Measurements from ENCODE around the gene BDKRB1.
"Not testable (repeated sequence)": the region's sequence is repeated elsewhere in the genome, so short reads cannot be mapped to it uniquely, and the experiment has no call there.

The BDKRB1 gene

DNA sequence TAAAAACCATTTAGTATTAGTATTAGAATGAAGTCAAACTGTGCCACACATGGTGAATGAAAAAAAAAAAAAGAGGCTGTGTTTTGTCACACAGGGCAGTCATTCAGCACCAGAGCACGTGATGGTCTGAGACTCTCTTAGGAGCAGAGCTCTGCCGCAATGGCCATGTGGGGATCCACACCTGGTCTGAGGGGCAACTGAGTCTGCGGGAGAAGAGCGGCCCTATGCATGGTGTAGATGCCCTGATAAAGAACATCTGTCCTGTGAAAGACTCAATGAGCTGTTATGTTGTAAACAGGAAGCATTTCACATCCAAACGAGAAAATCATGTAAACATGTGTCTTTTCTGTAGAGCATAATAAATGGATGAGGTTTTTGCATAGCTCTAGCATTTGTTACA is 12.2 kb upstream of the BDKRB1 start:
- Mint-ChIP-seq H3K27ac (no peak overlapping the region), H3K4me1 (no peaks in the 10 kb centered on the region), H3K4me3 (no peak overlapping the region), H3K9me3 (peaks cover 4 to 9% of the 10 kb centered on the region in 2 donors), H3K27me3 (peaks cover 9 to 26% of the 10 kb centered on the region in 2 donors), H3K36me3 (no peaks in the 10 kb centered on the region)
- DNase-seq (no peak), ATAC-seq (replicated peaks) (no peak)

DNA sequence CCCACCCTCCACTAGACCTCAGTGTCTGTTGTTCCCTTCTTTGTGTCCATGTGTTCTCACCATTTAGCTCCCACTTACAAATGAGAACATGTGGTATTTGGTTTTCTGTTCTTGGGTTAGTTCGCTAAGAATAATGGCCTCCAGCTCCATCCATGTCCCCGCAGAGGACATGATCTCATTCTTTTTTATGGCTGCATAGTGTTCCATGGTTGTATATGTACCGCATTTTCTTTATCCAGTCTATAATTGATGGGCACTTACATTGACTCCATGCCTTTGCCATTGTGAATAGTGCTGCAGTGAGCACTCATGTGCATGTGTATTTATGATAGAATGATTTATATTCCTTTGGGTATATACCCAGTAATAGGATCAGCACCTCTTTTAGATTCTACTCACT is 10.9 kb upstream of the BDKRB1 start:
- H3K27ac Mint-ChIP-seq; H3K36me3 Mint-ChIP-seq; DNase-seq; H3K4me3 Mint-ChIP-seq; H3K4me1 Mint-ChIP-seq; H3K9me3 Mint-ChIP-seq; ATAC-seq (replicated peaks): not testable (repeated sequence)
- peaks cover 18 to 31% of the 10 kb centered on the region in 2 donors for H3K27me3 Mint-ChIP-seq

DNA sequence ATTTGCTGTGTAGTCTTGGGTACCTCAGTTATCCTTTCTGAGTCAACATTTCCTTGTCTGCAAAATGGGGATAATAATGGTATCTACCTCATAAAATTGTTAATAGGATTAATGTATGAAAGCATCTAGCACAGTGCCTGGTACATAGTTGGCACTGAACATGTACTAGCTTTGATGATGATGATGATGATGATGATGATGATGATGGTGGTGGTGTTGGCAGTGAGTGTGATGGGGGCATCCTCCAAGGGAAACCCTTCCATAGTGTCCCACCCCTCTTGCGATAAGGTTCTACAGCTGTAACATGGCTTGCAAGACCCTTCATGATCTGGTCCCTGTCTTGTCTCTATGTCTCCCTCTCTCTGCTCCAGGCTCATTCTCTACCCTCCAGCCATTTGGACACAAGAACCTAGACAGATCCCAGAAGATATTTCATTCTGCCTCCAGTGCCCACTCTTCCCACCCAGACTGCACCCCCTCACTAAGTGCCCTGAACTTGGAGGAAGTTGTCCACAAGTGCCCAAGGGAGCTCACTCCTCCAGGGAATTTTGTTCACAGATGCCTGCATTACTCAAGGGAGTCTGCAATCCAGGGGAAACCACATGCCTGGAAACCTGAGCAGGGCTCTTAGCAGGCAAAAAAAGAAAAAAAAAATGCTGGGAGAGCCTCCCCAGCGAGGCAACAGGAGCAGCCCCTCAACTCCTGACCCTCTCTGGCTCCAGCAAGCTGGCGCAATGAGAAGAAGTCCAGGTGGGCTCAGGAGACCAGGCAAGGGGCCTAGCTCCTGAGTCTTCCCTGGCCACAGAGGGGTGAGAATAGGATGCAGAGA is 10.1 kb upstream of the BDKRB1 start:
- DNase-seq (no peak), ATAC-seq (replicated peaks) (no peak)
- peaks cover 18 to 31% of the 10 kb centered on the region in 2 donors for H3K27me3 Mint-ChIP-seq
- no peaks in the 10 kb centered on the region for H3K36me3 Mint-ChIP-seq
- no peak overlapping the region for H3K27ac Mint-ChIP-seq
- peaks cover 4 to 9% of the 10 kb centered on the region in 2 donors for H3K9me3 Mint-ChIP-seq
- no peaks in the 10 kb centered on the region for H3K4me1 Mint-ChIP-seq
- H3K4me3 Mint-ChIP-seq: no peak overlapping the region

DNA sequence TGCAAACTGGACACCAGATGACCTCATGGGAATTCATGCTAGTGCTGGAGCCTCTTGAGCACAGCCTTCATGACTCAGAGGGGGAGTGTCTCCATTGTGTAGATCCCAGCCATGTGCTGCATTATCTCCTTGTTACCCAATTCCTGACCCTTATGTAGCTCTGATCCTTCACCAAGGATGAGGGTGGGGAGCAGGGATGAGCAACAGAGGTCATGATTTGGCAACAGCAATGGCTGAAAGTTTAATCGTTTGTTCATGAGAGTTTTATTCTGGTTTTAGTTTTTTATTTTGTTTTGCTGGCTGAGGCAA is 9.5 kb upstream of the BDKRB1 start:
- no peak for ATAC-seq (replicated peaks)
- H3K27ac Mint-ChIP-seq: no peak overlapping the region
- no peak overlapping the region for H3K4me3 Mint-ChIP-seq
- no peaks in the 10 kb centered on the region for H3K36me3 Mint-ChIP-seq
- peaks cover 21 to 35% of the 10 kb centered on the region in 2 donors for H3K27me3 Mint-ChIP-seq
- DNase-seq: no peak
- H3K4me1 Mint-ChIP-seq: no peaks in the 10 kb centered on the region
- H3K9me3 Mint-ChIP-seq: peaks cover 4 to 9% of the 10 kb centered on the region in 2 donors

DNA sequence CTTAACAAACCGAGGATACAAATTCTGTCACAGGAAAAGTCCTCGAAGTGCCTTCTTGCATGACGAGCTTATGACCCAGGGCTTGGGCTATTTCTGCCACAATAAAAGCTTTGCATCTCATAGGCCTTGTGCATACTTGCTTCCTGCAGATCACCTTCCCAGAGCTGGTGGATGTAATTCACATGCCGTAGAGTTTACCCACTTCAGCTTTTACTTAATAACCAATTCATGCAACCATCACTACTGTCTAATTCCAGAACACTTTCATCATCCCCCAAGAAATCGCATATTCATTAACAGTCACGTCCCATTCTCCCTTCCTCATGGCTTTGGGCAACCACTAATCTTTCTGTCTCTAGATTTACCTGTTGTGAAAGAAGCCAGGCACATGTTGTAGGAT is 9.0 kb upstream of the BDKRB1 start:
- Mint-ChIP-seq H3K9me3 (peaks cover 4 to 8% of the 10 kb centered on the region in 2 donors), H3K27ac (no peak overlapping the region), H3K27me3 (peaks cover 26 to 41% of the 10 kb centered on the region in 2 donors), H3K4me1 (no peaks in the 10 kb centered on the region), H3K4me3 (no peak overlapping the region), H3K36me3 (no peaks in the 10 kb centered on the region)
- ATAC-seq (replicated peaks) (no peak), DNase-seq (no peak)

DNA sequence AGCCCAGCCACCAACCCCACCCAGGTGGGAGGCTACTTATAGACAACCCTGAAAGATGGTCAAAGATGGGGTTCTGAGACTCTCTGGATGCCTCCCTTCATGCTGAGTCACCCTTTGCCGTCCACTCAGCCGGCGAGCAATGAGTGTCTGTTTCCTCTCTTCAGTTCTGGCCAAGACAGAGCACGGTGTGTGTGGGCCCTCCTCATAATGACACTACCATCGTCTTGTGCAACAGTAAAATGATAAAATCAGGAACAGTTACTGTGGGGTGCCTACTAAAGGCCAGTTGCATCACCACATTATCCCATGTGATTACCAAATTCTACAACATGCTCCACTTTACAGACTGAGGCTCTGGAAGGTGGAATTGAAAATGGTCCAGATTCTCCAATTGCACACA is 7.0 kb upstream of the BDKRB1 start:
- H3K27me3 Mint-ChIP-seq: peaks cover 43 to 61% of the 10 kb centered on the region in 2 donors
- peaks cover 0 to 2% of the 10 kb centered on the region in 2 donors for H3K9me3 Mint-ChIP-seq
- DNase-seq (no peak), ATAC-seq (replicated peaks) (no peak)
- no peaks in the 10 kb centered on the region for H3K4me1 Mint-ChIP-seq
- no peak overlapping the region for H3K4me3 Mint-ChIP-seq
- H3K36me3 Mint-ChIP-seq: no peaks in the 10 kb centered on the region
- no peak overlapping the region for H3K27ac Mint-ChIP-seq

DNA sequence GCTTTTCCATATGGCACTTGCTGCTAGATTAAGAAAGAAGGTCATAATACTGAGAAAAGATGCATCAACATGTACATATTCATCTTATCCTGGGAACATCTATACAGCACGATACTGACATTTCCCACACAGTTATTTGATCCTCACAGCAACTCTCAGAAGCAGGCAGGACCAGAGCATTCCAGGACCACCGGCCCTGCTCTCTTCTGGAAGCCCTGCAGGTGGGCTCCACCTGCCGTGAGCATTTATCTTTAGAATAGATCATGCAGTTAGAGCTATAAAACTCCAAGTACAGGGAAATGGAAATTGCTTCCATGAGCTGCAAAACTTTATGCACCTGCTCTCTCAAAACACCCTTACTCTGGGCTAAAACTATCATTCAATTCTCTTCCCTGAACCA is 5.5 kb upstream of the BDKRB1 start:
- H3K4me3 Mint-ChIP-seq: no peak overlapping the region
- H3K4me1 Mint-ChIP-seq: no peaks in the 10 kb centered on the region
- no peaks in the 10 kb centered on the region for H3K9me3 Mint-ChIP-seq
- no peak overlapping the region for H3K27ac Mint-ChIP-seq
- peaks cover 47 to 62% of the 10 kb centered on the region in 2 donors for H3K27me3 Mint-ChIP-seq
- H3K36me3 Mint-ChIP-seq: no peaks in the 10 kb centered on the region
- no peak for ATAC-seq (replicated peaks)
- no peak for DNase-seq

DNA sequence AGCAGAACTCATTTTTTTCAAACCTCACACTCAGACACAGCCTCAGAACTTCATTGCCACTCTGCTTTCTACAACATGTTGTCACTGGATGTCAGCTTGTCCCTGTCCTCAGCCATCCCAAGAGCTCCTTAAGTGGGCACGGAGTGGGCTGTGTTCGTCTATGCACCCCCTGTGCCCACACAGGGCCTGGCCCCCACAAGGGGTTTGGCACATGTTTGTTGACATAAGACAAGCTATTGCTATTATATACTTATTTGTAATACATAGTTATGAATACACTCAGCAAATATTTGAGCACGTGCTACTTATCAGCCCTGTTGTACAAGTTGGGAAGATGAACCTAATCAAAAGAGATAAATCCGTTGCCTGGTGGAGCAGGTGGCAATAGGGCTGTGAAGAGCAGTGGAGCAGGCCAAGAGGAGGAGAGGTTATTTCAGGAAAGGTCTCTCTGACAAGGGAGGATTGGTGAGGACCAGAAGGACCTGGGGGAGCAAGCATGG is 4.3 kb upstream of the BDKRB1 start:
- Mint-ChIP-seq H3K27me3 (peaks cover 47 to 53% of the 10 kb centered on the region in 2 donors), H3K4me1 (no peaks in the 10 kb centered on the region), H3K4me3 (no peak overlapping the region), H3K27ac (no peak overlapping the region), H3K36me3 (no peaks in the 10 kb centered on the region), H3K9me3 (no peaks in the 10 kb centered on the region)
- no peak for ATAC-seq (replicated peaks)
- DNase-seq: no peak

DNA sequence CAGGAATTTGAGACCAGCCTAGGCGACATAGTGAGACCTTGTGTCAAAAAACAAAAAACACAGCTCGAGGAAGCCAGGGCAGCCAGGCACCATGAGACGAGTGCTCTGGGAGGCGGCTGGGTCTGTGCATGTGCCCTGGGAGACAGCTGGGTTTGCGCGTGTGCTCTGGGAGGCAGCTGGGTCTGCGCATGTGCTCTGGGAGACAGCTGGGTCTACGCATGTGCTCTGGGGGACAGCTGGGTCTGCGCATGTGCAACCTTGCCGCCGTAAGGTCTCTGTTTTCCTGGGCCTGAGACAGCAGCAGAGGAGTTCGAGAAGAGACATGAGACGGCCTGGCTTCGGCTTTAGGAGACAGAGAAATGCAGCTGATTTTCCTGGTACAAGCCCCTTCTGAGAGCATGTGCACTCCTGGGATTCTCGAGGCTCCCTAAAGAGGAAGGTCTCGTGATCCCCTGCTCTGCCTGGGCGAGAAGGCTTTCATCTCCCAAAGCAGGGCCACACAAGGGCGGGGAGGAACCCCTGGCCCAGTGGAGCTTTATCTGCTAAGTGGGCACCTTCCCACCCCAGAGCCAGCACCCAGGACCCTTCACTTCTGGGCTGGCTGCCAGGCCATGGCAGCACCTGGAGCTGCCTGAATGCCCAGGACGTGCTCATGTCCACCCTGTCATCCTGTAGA is 3.5 kb upstream of the BDKRB1 start:
- DNase-seq: no peak
- Mint-ChIP-seq H3K27me3 (peaks cover 48 to 52% of the 10 kb centered on the region in 2 donors), H3K9me3 (no peaks in the 10 kb centered on the region), H3K4me3 (no peak overlapping the region), H3K27ac (no peak overlapping the region), H3K36me3 (no peaks in the 10 kb centered on the region), H3K4me1 (no peaks in the 10 kb centered on the region)
- no peak for ATAC-seq (replicated peaks)

DNA sequence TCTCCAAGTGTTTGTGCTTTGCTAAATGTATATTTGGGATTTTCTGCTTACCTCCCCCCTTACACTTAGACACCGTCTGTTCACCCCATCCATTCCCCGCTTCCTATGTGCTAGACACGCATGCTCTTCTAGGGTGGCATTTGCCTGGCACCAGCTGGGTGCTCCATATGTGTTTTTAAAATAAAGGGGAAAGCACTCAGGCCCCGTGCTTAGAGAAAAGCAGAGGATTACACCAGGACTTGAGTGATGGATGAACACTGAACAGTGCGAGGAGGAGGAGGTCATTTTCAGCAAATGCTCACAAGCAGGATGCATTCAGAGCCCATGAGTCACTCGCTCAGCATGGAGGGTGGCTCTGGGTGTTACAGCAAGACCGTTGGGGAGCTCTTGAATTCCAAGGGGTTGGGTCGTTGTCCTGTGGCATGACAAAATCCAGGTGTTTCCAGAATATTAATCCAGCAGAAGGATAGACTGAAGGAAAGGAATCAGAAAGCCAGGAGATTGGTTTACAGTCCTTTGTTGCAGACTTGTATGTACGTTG is 2.9 kb upstream of the BDKRB1 start:
- Mint-ChIP-seq H3K27me3 (peaks cover 48 to 56% of the 10 kb centered on the region in 2 donors), H3K36me3 (no peaks in the 10 kb centered on the region), H3K9me3 (no peaks in the 10 kb centered on the region), H3K4me3 (no peak overlapping the region), H3K27ac (no peak overlapping the region), H3K4me1 (no peaks in the 10 kb centered on the region)
- DNase-seq: no peak
- no peak for ATAC-seq (replicated peaks)

DNA sequence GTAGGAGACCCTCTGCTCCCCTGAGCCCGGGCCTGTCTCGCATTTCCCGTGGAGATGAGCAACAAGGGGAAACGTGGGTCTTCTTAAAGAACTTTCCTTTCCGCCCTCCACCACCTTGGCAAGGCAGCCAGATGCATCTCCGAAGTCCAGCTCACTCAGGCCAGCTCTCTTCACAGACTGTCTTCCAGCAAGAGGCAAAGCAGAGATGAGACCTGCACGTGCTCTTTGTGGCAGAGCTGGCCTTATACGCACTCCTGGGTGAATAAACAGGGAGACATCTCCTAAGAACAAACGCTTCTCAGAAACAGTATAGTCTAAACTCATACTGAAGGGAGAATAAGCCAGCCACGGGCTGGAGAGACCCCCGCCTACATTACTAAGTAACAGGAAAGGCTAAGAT is 1.3 kb upstream of the BDKRB1 start:
- Mint-ChIP-seq H3K27me3 (peaks cover 40 to 50% of the 10 kb centered on the region in 2 donors), H3K9me3 (no peaks in the 10 kb centered on the region), H3K36me3 (no peaks in the 10 kb centered on the region), H3K4me3 (no peak overlapping the region), H3K4me1 (no peaks in the 10 kb centered on the region), H3K27ac (no peak overlapping the region)
- DNase-seq (no peak), ATAC-seq (replicated peaks) (no peak)

DNA sequence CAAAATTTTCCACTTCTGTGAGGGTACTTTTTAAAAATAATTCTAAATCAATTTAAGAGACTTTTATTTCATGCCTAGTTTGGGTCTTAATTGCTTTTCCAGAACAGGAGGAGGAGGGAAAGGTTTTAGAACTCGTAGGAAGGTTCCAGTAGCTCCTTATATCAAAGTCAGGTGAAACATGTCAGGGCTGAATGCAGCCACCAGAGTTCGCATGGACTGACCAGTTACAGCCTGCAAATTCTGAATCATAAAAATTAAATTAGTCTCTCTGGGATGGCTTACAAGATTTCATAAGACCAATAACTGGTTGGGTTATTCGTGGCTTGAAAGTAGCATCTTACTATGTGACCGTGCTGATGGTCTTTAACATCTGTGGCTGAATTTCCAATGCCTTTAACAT is 397 bp downstream of the BDKRB1 start:
- no peak overlapping the region for H3K4me3 Mint-ChIP-seq

DNA sequence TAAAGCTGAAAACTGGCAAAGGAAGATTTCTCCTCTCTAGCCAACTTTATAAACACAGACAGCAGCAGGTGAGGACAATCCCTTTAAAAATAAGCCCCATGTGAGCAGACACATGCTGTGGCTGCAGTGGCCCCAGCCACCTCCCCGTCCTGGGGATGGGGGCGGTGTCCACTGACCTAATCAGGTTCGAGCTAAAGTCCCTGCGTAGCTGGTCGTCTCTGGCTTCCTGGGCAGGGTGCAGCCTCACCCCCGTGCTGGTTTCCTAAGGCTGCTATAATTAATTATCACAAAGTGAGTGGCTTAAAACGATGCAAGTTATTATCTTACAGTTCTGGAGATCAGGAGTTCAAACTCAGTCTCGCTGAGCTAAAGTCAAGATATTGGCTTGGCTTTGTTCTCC is 1.0 kb downstream of the BDKRB1 start:
- Mint-ChIP-seq H3K27me3 (peaks cover 41 to 54% of the 10 kb centered on the region in 2 donors), H3K36me3 (no peaks in the 10 kb centered on the region), H3K27ac (no peak overlapping the region), H3K4me1 (no peaks in the 10 kb centered on the region), H3K9me3 (no peaks in the 10 kb centered on the region), H3K4me3 (no peak overlapping the region)
- DNase-seq (no peak), ATAC-seq (replicated peaks) (no peak)

More for the DNA sequence above, 397 bp downstream of the BDKRB1 start:
- Mint-ChIP-seq H3K27ac (no peak overlapping the region), H3K9me3 (no peaks in the 10 kb centered on the region), H3K4me1 (no peaks in the 10 kb centered on the region), H3K27me3 (peaks cover 43 to 61% of the 10 kb centered on the region in 2 donors), H3K36me3 (no peaks in the 10 kb centered on the region)
- ATAC-seq (replicated peaks): no peak
- no peak for DNase-seq

DNA sequence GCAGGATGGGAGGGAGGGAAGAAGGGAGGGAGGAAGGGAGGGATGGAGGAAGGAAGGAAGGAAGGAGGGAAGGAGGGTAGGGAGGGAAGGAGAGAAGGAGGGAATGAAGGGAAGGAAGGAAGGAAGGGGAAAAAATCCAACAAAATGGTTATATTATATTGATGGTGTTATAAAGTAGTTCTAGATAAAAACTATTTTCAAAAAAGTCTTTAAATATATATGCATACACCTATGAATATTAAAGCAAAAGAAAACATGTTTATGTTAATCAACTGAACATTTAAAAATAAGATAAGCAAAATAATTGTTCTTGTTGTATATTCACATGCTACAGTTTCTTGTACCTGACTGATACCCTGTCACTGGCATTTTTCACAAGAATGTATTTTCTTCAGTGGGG is 1.9 kb downstream of the BDKRB1 start:
- H3K27ac Mint-ChIP-seq: no peak overlapping the region
- H3K27me3 Mint-ChIP-seq: peaks cover 37 to 46% of the 10 kb centered on the region in 2 donors
- H3K9me3 Mint-ChIP-seq: no peaks in the 10 kb centered on the region
- no peak for ATAC-seq (replicated peaks)
- no peak for DNase-seq
- no peak overlapping the region for H3K4me3 Mint-ChIP-seq
- H3K36me3 Mint-ChIP-seq: no peaks in the 10 kb centered on the region
- no peaks in the 10 kb centered on the region for H3K4me1 Mint-ChIP-seq

DNA sequence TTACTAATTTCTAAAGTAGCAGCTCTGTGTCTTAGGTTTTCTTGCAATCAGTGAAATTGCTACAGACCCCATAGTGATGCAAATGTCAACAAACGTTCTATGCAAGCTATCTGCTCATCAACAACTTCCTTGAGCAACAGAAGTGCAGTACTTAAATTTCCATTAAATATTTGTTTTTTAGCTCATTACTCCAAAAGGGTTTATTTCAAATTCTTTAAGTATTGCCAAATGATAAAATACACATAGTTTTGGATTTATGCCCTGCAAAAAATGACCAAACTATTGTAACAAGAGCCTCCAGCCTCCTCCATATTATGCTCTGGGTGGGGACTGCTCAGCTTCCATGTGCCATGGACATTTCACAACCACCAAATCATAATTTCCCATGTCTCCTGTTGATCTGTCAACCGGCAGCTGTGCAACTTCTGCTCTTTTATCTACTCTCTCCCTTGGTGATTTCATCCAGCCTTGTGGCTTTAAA is 4.4 kb downstream of the BDKRB1 start:
- H3K27me3 Mint-ChIP-seq: peaks cover 21 to 23% of the 10 kb centered on the region in 2 donors
- H3K4me1 Mint-ChIP-seq: no peaks in the 10 kb centered on the region
- H3K4me3 Mint-ChIP-seq: no peak overlapping the region
- DNase-seq (no peak), ATAC-seq (replicated peaks) (no peak)
- H3K36me3 Mint-ChIP-seq: no peaks in the 10 kb centered on the region
- H3K27ac Mint-ChIP-seq: no peak overlapping the region
- H3K9me3 Mint-ChIP-seq: no peaks in the 10 kb centered on the region
